ENCODE measurements around the gene CFAP97.

DNA sequence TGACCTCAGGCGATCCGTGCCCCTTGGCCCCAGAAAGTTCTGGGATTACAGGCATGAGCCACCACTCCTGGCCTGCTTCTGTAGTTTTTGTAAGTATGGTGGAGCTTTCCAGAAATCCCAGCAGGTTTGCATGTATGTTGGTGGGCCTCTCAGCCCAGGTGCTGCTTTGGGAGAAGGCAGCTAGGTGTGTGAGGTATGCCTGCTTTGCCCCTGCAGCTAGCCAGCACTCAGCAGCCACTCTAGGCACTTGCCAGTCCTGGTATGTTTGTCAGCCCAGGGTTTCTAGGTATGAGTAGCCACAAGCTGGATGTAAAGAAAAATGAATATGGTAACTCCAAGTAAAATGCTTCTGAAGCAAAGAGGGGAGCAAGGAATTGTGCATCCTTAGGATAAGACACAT is 14.5 kb upstream of the CFAP97 start:
- TF ChIP-seq, protein P1, sequence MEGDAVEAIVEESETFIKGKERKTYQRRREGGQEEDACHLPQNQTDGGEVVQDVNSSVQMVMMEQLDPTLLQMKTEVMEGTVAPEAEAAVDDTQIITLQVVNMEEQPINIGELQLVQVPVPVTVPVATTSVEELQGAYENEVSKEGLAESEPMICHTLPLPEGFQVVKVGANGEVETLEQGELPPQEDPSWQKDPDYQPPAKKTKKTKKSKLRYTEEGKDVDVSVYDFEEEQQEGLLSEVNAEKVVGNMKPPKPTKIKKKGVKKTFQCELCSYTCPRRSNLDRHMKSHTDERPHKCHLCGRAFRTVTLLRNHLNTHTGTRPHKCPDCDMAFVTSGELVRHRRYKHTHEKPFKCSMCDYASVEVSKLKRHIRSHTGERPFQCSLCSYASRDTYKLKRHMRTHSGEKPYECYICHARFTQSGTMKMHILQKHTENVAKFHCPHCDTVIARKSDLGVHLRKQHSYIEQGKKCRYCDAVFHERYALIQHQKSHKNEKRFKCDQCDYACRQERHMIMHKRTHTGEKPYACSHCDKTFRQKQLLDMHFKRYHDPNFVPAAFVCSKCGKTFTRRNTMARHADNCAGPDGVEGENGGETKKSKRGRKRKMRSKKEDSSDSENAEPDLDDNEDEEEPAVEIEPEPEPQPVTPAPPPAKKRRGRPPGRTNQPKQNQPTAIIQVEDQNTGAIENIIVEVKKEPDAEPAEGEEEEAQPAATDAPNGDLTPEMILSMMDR (IDR thresholded peaks at IDR 0.05): no peak
- TF ChIP-seq POLR2A (IDR thresholded peaks at IDR 0.05): no peak
